K562 (cell line): Measurements from ENCODE around the gene SLC22A3. TPM values are rescaled to one million over a fixed set of nuclear protein-coding genes. Genes with fewer than 3 reads are reported as not detected.

Experiments
- ATAC-seq: fragments of 200-7000 bp; cut with Tn5 transposase; 3 replicates; pipeline ENCODE4 v1.9.1; 2020; ENCODE audit warnings: moderate library complexity
- BruUV-seq: library from RNA; stranded (reverse); fragments of 400-500 nt; replicated peaks from 2 replicates; lab custom pipeline; 2021; lab: Mats Ljungman, UMichigan
- CTCF ChIA-PET: fragments of 300-600 bp; formaldehyde crosslinking; extraction: SDS; loops from one replicate; lab custom pipeline; 2021; ENCODE audit warnings: low intra/inter-chr PET ratio; lab: Yijun Ruan, JAX
- POLR2A ChIA-PET: fragments of 300-600, 350-650 bp; sonication (Branson Sonifier 250); formaldehyde crosslinking; extraction: SDS; loops from one replicate; lab custom pipeline; 2021; ENCODE audit warnings: antibody characterized with exemption, inconsistent platforms; lab: Yijun Ruan, JAX
- DNase-seq, 4 experiments: peaks; one replicate each; pipeline versions ENCODE4 v3.0.0 to v3.0.0-alpha.2; 2011 to 2018; ENCODE audit warnings: low spot score in 3 of 4, mixed read lengths in 3 of 4; ENCODE audit errors: extremely low read depth in 1 of 4
- FAIRE-seq: peaks from 2 replicates; lab custom pipeline; 2011; peaks lifted over from hg19 to GRCh38; lab: Jason Lieb, UNC
- H2AFZ ChIP-seq: 2 replicates; pipeline ENCODE4 v1.6.0; 2011; ENCODE audit warnings: low read depth, low read length, control low read depth, inconsistent platforms
- H3K27ac ChIP-seq: fragments of 200-600 bp; 3 replicates; pipeline ENCODE4 v1.8.0; 2011; ENCODE audit warnings: low read depth, mild to moderate bottlenecking, control low read depth, inconsistent platforms, low read length, moderate library complexity, mixed read lengths; ENCODE audit errors: extremely low read depth
- H3K27me3 ChIP-seq, 2 experiments: fragments of 300-600 bp in 1 of 2; 2 replicates in 1 of 2; 3 replicates in 1 of 2; pipeline versions ENCODE4 v1.6.0 to v1.8.0; 2011; ENCODE audit warnings: inconsistent platforms in 2 of 2, low read length in 2 of 2, mild to moderate bottlenecking in 1 of 2, mixed read lengths in 1 of 2, moderate library complexity in 1 of 2; ENCODE audit not compliant: control insufficient read depth in 2 of 2, insufficient read depth in 2 of 2
- H3K36me3 ChIP-seq: fragments of 300-600 bp; 3 replicates; pipeline ENCODE4 v1.8.0; 2011; ENCODE audit warnings: mild to moderate bottlenecking, low read length, inconsistent platforms; ENCODE audit not compliant: control insufficient read depth, insufficient read depth
- H3K4me1 ChIP-seq, 2 experiments: fragments of 200-600 bp in 1 of 2; replicated peaks in 1 of 2; 2 replicates in 1 of 2; 3 replicates in 1 of 2; pipeline versions ENCODE4 v1.5.1 to v1.8.0; 2011; ENCODE audit warnings: inconsistent platforms in 2 of 2, low read length in 2 of 2, mild to moderate bottlenecking in 1 of 2, mixed read lengths in 1 of 2, moderate library complexity in 1 of 2; ENCODE audit not compliant: control insufficient read depth in 2 of 2, insufficient read depth in 2 of 2
- H3K4me2 ChIP-seq: 2 replicates; pipeline ENCODE4 v1.6.1; 2011; ENCODE audit warnings: low read length, control low read depth, inconsistent platforms, mixed read lengths; ENCODE audit not compliant: insufficient read depth
- H3K4me3 ChIP-seq: fragments of 200-600 bp; sonication (generic), shearing (Covaris generic); 2 replicates; pipeline ENCODE4 v1.5.1; 2016; ENCODE audit warnings: control low read depth, inconsistent platforms
- H3K79me2 ChIP-seq: fragments of 200-600 bp; 3 replicates; pipeline ENCODE4 v1.8.0; 2011; ENCODE audit warnings: low read length, inconsistent platforms; ENCODE audit not compliant: control insufficient read depth, insufficient read depth
- H3K9ac ChIP-seq, 2 experiments: 2 replicates each; pipeline versions ENCODE4 v1.6.0 to v1.6.1; 2011; ENCODE audit warnings: low read depth in 2 of 2, low read length in 2 of 2, control low read depth in 1 of 2, inconsistent platforms in 1 of 2, mild to moderate bottlenecking in 1 of 2, mixed read lengths in 1 of 2; ENCODE audit not compliant: insufficient read depth in 1 of 2
- H3K9me1 ChIP-seq: one replicate; pipeline ENCODE4 v1.6.0; 2011; ENCODE audit warnings: inconsistent platforms, mild to moderate bottlenecking, low read length, moderate library complexity; ENCODE audit not compliant: control insufficient read depth, insufficient read depth
- H3K9me3 ChIP-seq: replicated peaks from 2 replicates; pipeline ENCODE4 v1.5.1; 2011; ENCODE audit warnings: low read depth, low read length, inconsistent platforms; ENCODE audit not compliant: control insufficient read depth, insufficient read depth
- H4K20me1 ChIP-seq: replicated peaks from 2 replicates; pipeline ENCODE4 v1.6.1; 2011; ENCODE audit warnings: low read length, inconsistent platforms, mixed read lengths; ENCODE audit not compliant: control insufficient read depth, insufficient read depth
- CCNT2 ChIP-seq: IDR thresholded peaks from 2 replicates; pipeline ENCODE4 v1.6.1; 2011; ENCODE audit warnings: borderline replicate concordance, low read depth, mild to moderate bottlenecking, moderate library complexity, mixed read lengths, low read length; ENCODE audit not compliant: insufficient read length; ENCODE audit errors: extremely low read depth
- EHMT2 ChIP-seq: fragments of 450-650 bp; IDR thresholded peaks from 2 replicates; pipeline ENCODE4 v1.6.1; 2018; ENCODE audit warnings: antibody characterized with exemption
- ESRRB ChIP-seq: fragments of 250-450 bp; sonication (Bioruptor Pico); IDR thresholded peaks from 2 replicates; pipeline ENCODE4 v1.5.0; 2020; ENCODE audit warnings: mild to moderate bottlenecking, moderate library complexity, borderline replicate concordance
- HNRNPK ChIP-seq: fragments of 200-400 bp; formaldehyde crosslinking; IDR thresholded peaks from one replicate; pipeline ENCODE4 v1.6.1; 2018; ENCODE audit warnings: mild to moderate bottlenecking, low read depth, low read length; ENCODE audit not compliant: poor library complexity, severe bottlenecking
- MAFF ChIP-seq: IDR thresholded peaks from 2 replicates; pipeline ENCODE4 v1.6.1; 2012; ENCODE audit warnings: low read length, improper control_type of control experiment
- MECOM ChIP-seq: fragments of 250-450 bp; sonication (Bioruptor Pico); IDR thresholded peaks from 2 replicates; pipeline ENCODE4 v1.8.0; 2022; ENCODE audit warnings: inconsistent platforms
- MEIS2 ChIP-seq: fragments of 450-650 bp; IDR thresholded peaks from 2 replicates; pipeline ENCODE4 v1.6.1; 2014; ENCODE audit warnings: mild to moderate bottlenecking; ENCODE audit not compliant: partially characterized antibody
- PHF20 ChIP-seq: fragments of 450-650 bp; IDR thresholded peaks from 2 replicates; pipeline ENCODE4 v1.6.1; 2018; ENCODE audit not compliant: partially characterized antibody
- POLR2H ChIP-seq: IDR thresholded peaks from 2 replicates; pipeline ENCODE4 v1.6.1; 2016; ENCODE audit warnings: missing genetic modification characterization, low read depth, mild to moderate bottlenecking, control low read depth, missing compliant biosample characterization, moderate library complexity
- RBM15 ChIP-seq: fragments of 200-400 bp; formaldehyde crosslinking; IDR thresholded peaks from 2 replicates; pipeline ENCODE4 v1.6.1; 2018; ENCODE audit warnings: mild to moderate bottlenecking, low read length, moderate library complexity; ENCODE audit not compliant: insufficient read depth
- TCF15 ChIP-seq: fragments of 250-450 bp; sonication (Bioruptor Pico); IDR thresholded peaks from 2 replicates; pipeline ENCODE4 v1.8.0; 2022; ENCODE audit warnings: moderate library complexity, mild to moderate bottlenecking, inconsistent platforms
- TCF3 ChIP-seq: sonication (generic); formaldehyde crosslinking; IDR thresholded peaks from 2 replicates; pipeline ENCODE4 v1.4.0; 2020; ENCODE audit warnings: mild to moderate bottlenecking, missing genetic modification reagents
- ZNF551 ChIP-seq: fragments of 250-450 bp; sonication (Bioruptor Pico); IDR thresholded peaks from 2 replicates; pipeline ENCODE4 v1.5.0; 2021; ENCODE audit warnings: mild to moderate bottlenecking, moderate library complexity
- ZNF57 ChIP-seq: fragments of 450-650 bp; formaldehyde crosslinking; IDR thresholded peaks from 2 replicates; pipeline ENCODE4 v1.4.0; 2020; ENCODE audit warnings: mild to moderate bottlenecking, moderate library complexity
- WGBS: fragments of 100-300 bp; shearing (Covaris generic); methylation state at CpG from one replicate; pipeline ENCODE4 v1.1.6; 2016; ENCODE audit warnings: low coverage, mixed read lengths; ENCODE audit not compliant: insufficient coverage; ENCODE audit errors: missing lambda C conversion rate; 5-methylcytosine and 5-hydroxymethylcytosine counted together
- in situ Hi-C: fragments of 300-500 bp; cut with MboI; formaldehyde crosslinking; loops from 4 replicates; pipeline ENCODE4 v1.15.0; 2018; ENCODE audit warnings: inconsistent platforms, mixed read lengths
- intact Hi-C: fragments of 100-400 bp; cut with micrococcal nuclease; formaldehyde crosslinking; loops from 2 replicates; pipeline ENCODE4 v1.14.2; 2022
- polyA plus RNA-seq, 8 experiments: library from polyadenylated mRNA; depleted of rRNA in 4 of 8; stranded (reverse) in 5 of 8; unstranded in 3 of 8; fragments of >200 nt; fragmentation: Nextera tagmentation in 2 of 8; fragmentation: Illumina TruSeq in 1 of 8; extraction: Ambion mirVana in 2 of 8; extraction: Trizol in 1 of 8; gene quantifications; 2 replicates each; pipeline versions ENCODE4 v1.2.1 to v1.2.3, GENCODE V29; 2011 to 2014; ENCODE audit warnings: inconsistent platforms in 1 of 8, missing spikeins in 1 of 8
- total RNA-seq, 7 experiments: library from RNA; depleted of rRNA in 6 of 7; stranded (reverse); fragments of >200 nt in 6 of 7; fragmentation: Illumina TruSeq in 2 of 7; extraction: Trizol in 2 of 7; gene quantifications; 2 replicates each; pipeline versions ENCODE4 v1.2.1 to v1.2.3, GENCODE V29; 2011 to 2021; ENCODE audit warnings: low replicate concordance in 1 of 7

The SLC22A3 gene
- total and polyA plus RNA-seq, 9 of the 15 experiments (the other 6 are each of a cell fraction or from before 2014, with no cell fraction given): not detected

- CTCF ChIA-PET: no interaction called here
- in situ Hi-C loops: no loop called here
Measured at GRCh38 chr6:160442151-160442550, 94.0 kb downstream of the SLC22A3 start.

More at GRCh38 chr6:160442151-160442550, 94.0 kb downstream of the SLC22A3 start:
- TF ChIP-seq ZNF57 (CRISPR knock-in tag) (no peak), TCF15 (CRISPR knock-in tag) (no peak), ESRRB (CRISPR knock-in tag) (no peak), HNRNPK (no peak), PHF20 (no peak), TCF3 (no peak), MAFF (no peak), ZNF551 (CRISPR knock-in tag) (no peak), MEIS2 (no peak), MECOM (CRISPR knock-in tag) (no peak), POLR2H (tag) (no peak), EHMT2 (no peak), CCNT2 (no peak), RBM15 (no peak)
- TF ChIP-seq, all 486 proteins: peak for 0
- H3K9me3 ChIP-seq: no peaks in the 10 kb centered on the region
- H3K4me2 ChIP-seq: no peak overlapping the region
- no TSS peak for BruUV-seq
- POLR2A ChIA-PET: no interaction called here
- intact Hi-C loops: no loop called here
- H3K9me1 ChIP-seq: no peaks in the 10 kb centered on the region
- no peak for ATAC-seq
- H3K27me3 ChIP-seq: peaks cover 4 to 30% of the 10 kb centered on the region in 2 experiments; a peak in 3 of 5 replicates
- H3K4me3 ChIP-seq: no peak overlapping the region
- no peaks in the 10 kb centered on the region for H3K36me3 ChIP-seq
- no peak overlapping the region for H3K27ac ChIP-seq
- no peak overlapping the region for H2AFZ ChIP-seq
- no peaks in the 10 kb centered on the region for H3K4me1 ChIP-seq
- WGBS: 0% methylated on average over 5 of the region's 5 CpGs
- H3K9ac ChIP-seq: no peak overlapping the region
- no peaks in the 10 kb centered on the region for H3K79me2 ChIP-seq
- no peaks in the 10 kb centered on the region for H4K20me1 ChIP-seq
- FAIRE-seq: no peak
- DNase-seq: no peak
